ENCODE results near the gene PRSS3.
"Not testable (repeated sequence)": the region's sequence is repeated elsewhere in the genome, so short reads cannot be mapped to it uniquely, and the experiment has no call there.

PRSS3 gene

DNA sequence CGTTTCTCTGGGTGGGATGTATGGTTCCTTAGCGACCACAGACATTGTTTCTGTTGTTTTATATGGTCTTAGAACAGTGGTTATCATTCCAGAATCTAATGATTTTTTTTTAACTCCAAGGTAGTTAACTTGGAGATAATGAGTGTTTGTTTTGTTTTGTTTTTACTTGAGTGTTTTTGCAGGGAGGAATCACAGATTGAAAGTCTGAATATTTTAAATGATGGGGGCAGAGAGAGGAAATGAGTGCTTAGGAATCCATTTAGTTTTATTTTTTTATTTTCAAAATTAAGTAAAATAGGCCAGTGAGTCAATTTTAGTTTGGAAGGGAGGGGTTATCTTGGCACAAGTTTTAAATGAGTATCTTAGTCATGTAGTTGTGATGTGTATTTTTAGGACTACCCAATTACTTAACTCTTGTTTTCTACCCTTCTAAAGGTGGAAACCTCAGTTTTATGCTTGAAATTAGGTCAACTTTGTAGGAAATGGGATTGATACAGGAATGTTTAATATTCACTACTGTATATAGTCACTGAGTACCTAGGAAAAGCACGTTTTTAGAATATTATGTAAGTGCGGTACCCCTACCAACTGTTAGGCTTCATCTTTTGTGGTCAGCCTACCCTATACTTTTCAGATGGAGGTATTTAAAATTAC, 23.6 kb downstream of the PRSS3 start:
- no peak for DNase-seq

DNA sequence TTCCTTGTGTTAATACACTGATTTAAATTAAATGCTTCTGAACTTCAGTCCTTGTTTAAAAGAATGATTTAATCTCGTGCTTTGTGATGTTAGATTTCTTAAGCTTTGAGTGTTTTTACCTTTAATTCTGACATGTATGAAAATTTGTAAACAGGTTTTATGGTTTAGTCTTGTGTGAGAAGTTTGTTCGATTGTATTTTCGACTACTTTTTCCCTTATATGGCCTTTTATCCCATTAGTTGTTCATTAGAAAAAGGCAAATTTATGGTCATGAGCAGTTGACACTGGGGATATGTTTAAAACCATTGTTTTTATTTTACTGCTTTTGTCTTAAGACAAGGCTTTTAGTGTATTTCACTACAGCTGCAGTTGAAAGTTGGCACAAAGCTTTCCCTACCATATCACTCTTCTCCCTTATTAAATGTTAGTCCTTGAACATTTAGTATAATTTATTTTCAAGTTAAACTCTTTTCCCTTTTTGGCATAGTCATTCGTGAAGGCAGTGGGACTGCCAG, 24.9 kb downstream of the PRSS3 start:
- DNase-seq = no peak

DNA sequence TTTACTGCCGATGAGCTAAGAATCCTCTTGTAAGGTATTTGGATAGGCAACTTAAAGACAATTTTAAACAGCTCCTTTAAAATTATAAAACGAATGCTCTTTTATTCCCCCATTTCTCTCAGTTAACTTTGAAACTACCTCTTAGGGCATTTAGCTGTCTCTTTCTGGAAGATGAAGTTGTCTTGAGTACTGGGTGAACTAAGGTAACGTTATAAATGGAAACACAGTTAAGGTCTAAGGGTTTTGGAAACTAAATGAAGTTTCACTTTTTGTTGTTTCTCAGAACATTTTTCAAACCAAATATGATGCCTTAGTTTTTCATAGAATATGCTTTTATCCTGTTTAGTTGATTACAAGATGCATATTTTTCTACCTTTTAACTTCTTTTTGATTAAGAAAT, 28.4 kb downstream of the PRSS3 start:
- DNase-seq = no peak

DNA sequence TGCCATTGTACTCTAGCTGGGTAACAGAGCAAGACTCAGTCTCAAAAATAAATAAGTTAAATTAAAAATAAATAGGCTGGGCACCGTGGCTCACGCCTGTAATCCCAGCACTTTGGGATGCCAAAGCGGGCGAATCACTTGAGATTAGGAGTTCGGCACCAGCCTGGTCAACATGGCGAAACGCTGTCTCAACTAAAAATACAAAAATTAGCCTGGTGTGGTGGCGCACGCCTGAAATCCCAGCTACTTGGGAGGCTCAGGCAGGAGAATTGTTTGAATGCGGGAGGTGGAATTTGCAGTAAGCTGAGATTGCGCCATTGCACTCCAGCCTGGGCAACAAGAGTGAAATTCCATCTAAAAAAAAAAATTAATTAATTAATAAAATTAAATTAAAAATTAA, 31.9 kb downstream of the PRSS3 start:
- not testable (repeated sequence) for DNase-seq

DNA sequence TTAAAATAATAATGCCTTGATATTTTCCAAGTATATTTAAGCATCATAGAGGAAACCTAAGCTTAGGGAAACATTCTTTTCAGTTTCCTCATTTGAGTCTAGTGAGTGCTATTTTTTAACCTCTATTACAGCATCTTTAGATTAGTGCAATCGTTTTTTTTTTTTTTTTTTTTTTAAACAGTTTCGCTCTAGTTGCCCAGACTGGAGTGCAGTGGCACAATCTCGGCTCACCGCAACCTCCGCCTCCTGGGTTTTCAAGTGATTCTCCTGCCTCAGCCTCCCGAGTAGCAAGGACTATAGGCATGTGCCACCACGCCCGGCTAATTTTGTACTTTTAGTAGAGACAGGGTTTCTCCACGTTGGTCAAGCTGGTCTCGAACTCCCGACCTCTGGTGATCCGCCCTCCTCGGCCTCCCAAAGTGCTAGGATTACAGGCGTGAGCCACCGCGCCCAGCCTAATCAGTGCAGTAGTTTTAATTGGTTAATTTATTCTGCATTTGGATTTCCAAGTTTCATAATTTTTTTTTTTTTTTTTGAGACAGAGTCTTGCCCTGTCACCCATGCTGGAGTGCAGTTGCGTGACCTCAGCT, 34.4 kb downstream of the PRSS3 start:
- DNase-seq = not testable (repeated sequence)

DNA sequence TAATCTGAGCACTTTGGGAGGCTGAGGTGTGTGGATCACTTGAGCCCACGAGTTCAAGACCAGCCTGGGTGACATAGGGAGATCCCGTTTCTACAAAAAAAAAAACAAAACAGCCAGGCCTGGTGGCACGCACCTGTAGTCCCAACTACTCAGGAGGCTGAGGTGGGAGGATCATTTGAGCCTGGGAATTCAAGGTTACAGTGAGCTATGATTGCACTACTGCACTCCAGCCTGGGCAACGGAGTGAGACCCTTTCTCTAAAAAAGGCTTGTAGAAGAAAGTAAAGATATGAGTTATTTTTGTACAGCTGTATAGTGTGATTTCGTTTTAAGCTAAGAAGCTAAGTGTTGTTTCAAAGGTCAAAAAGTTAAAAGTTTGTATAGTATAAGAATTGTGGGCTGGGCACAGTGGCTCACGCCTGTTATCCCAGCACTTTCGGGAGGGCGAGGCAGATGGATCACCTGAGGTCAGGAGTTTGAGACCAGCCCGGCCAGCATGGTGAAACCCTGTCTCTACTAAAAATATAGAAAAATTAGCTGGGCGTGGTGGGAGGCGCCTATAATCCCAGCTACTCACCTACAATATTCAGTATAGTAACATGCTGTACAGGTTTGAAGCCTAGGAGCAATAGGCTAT, 40.4 kb downstream of the PRSS3 start:
- no peak for DNase-seq

DNA sequence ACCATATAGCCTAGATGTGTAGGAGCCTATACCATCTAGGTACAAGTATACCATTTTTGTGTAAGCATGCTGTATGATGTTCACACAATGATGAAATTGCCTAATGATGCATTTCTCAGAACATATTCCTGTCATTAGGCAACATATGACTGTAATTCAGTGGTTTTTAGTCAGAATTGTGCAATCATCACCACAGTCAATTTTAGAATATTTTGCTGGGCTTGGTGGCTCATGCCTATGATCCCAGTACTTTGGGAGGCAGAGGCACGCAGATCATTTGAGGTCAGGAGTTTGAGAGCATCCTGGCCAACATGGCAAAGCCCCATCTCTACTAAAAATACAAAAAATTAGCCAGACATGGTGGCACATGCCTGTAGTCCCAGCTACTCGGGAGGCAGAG, 40.9 kb downstream of the PRSS3 start:
- DNase-seq = not testable (repeated sequence)

DNA sequence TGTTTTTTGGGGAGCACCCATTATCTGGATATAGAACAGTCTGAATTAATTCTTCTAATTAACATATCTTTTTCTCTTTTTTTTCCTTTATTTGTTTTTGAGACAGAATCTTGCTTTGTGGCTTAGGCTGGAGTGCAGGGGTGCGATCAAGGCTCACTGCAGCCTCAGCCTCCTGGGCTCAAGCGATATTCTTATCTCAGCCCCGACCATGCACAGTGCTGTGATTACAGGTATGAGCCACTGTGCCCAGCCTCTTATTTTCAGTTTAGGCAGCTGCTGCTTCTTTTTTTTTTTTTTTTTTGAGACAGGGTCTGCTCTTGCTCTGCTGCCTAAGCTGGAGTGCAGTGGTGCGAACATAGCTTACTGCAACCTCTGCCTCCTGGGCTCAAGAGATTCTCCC, 41.8 kb downstream of the PRSS3 start:
- DNase-seq = no peak

DNA sequence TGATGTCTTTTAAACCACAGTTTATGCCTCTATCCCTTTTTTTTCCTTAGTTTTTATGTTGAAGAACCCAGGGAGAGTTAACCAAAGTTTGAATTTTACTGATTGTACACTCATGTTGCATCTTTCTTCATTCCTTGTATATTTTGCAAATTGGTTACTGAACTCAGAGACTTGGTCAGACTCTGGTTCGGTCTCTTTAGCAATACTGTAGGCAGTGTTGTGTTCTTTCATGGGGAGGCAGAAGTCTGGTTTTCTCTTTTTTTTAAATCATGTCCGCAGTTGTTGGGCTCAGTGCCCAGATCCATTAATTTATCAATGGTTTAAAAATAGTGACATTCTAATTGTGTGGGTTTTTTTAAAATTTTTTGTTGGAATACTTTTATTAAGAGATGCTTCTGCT, 45.0 kb downstream of the PRSS3 start:
- no peak for DNase-seq

DNA sequence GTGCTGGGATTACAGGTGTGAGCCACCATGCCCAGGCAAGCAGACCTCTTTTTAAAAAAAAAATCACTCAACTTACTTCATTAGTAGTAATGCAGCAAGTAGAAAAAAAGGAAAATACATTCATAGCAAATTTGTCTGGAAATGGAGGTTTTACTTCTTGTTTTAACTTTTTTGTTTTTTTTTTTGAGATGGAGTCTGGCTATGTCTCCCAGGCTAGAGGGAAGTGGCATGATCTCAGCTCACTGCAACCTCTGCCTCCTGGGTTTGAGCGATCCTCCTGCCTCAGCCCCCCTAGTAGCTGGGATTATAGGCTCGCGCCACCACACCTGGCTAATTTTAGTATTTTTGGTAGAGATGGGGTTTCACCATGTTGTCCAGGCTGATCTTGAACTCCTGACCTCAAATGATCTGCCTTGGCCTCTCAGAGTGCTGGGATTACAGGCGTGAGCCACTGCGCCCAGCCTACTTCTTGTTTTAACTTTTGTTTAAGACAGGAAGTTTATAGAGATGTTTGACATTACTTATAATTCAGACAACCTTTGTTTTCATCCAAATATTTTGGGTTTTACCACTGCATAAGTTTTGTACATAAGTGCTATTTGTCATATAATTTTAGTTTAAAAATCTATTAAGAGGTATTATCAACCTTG, 48.1 kb downstream of the PRSS3 start:
- DNase-seq = no peak

DNA sequence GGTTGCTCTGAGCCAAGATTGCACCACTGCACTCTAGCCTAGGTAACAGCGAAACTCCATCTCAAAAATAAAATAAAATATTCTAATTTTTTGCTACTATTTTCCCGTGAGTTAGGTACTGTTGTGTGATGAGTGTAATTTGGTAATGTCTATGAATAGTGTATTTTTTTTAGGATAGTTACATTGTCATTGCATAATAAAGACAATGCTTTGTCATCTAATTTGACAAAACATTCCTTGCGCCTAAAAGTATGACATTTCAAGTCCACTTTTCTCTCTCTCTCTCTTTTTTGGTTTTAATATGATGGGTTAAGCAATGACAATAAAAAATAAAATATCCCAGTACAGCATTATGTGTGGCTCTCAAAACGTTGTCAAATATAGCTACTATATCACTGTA, 50.9 kb downstream of the PRSS3 start:
- no peak for DNase-seq

DNA sequence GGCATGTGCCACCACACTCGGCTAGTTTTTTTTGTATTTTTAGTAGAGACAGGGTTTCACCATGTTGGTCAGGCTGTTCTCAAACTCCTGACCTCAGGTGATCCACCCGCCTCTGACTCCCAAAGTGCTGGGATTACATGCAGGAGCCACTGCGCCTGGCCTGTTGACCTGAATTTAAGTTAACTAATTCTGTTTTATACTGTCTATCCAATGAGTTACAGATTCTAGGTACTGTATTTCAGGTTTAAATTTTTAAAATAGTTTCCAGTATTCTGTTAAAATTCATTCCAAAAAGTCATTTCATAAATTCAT, 52.5 kb downstream of the PRSS3 start:
- DNase-seq = not testable (repeated sequence)

Measured in activated CD8-positive, alpha-beta memory T cell treated with anti-CD3 and anti-CD28 coated beads for 24 hours (primary cell).